Measurements from ENCODE around the gene CSRNP3.

GRCh38 chr2:165420231-165420630 is 49.3 kb upstream of the CSRNP3 start:
- TF ChIP-seq, protein P1, sequence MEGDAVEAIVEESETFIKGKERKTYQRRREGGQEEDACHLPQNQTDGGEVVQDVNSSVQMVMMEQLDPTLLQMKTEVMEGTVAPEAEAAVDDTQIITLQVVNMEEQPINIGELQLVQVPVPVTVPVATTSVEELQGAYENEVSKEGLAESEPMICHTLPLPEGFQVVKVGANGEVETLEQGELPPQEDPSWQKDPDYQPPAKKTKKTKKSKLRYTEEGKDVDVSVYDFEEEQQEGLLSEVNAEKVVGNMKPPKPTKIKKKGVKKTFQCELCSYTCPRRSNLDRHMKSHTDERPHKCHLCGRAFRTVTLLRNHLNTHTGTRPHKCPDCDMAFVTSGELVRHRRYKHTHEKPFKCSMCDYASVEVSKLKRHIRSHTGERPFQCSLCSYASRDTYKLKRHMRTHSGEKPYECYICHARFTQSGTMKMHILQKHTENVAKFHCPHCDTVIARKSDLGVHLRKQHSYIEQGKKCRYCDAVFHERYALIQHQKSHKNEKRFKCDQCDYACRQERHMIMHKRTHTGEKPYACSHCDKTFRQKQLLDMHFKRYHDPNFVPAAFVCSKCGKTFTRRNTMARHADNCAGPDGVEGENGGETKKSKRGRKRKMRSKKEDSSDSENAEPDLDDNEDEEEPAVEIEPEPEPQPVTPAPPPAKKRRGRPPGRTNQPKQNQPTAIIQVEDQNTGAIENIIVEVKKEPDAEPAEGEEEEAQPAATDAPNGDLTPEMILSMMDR (IDR thresholded peaks at IDR 0.05; ENCODE audit: low read length), result no peak
- TF ChIP-seq EZH2 (IDR thresholded peaks at IDR 0.05; ENCODE audit: borderline replicate concordance, low read length), result no peak

All from OCI-LY1 (cell line).